Stimulated activated CD8-positive, alpha-beta memory T cell treated with anti-CD3 and anti-CD28 coated beads, Interleukin-12 subunit alpha, Interleukin-12 subunit beta, amount 100 ng/mL, for 24 hours (primary cell): ENCODE data around the gene RAD18.

Experiments used
- DNase-seq: peaks from one replicate; pipeline ENCODE4 v3.0.0-alpha.2; 2020; ENCODE audit errors: extremely low read depth

The RAD18 gene

GRCh38 chr3:8865697-8866096, 97.6 kb downstream of the RAD18 start:
- DNase-seq, result no peak

- DNase-seq, result no peak
Observed at GRCh38 chr3:8864402-8865350, 98.6 kb downstream of the RAD18 start.

GRCh38 chr3:8863891-8864290, 99.4 kb downstream of the RAD18 start:
- DNase-seq, result no peak

GRCh38 chr3:8857720-8858367, 105.4 kb downstream of the RAD18 start:
- DNase-seq, result no peak

- no peak for DNase-seq
Observed at GRCh38 chr3:8856721-8857120, 106.6 kb downstream of the RAD18 start.

- no peak for DNase-seq
Observed at GRCh38 chr3:8856071-8856470, 107.2 kb downstream of the RAD18 start.

GRCh38 chr3:8854656-8855055, 108.6 kb downstream of the RAD18 start:
- no peak for DNase-seq

GRCh38 chr3:8853081-8853480, 110.2 kb downstream of the RAD18 start:
- no peak for DNase-seq

GRCh38 chr3:8852511-8852910, 110.8 kb downstream of the RAD18 start:
- DNase-seq, result no peak

GRCh38 chr3:8851703-8852102, 111.6 kb downstream of the RAD18 start:
- no peak for DNase-seq

GRCh38 chr3:8848696-8849131, 114.6 kb downstream of the RAD18 start:
- no peak for DNase-seq

- DNase-seq, result no peak
Observed at GRCh38 chr3:8847317-8847716, 116.0 kb downstream of the RAD18 start.

GRCh38 chr3:8846176-8846575, 117.1 kb downstream of the RAD18 start:
- no peak for DNase-seq

GRCh38 chr3:8845641-8846040, 117.6 kb downstream of the RAD18 start:
- DNase-seq, result no peak

- no peak for DNase-seq
Observed at GRCh38 chr3:8843347-8843746, 119.9 kb downstream of the RAD18 start.

- no peak for DNase-seq
Observed at GRCh38 chr3:8842293-8842692, 121.0 kb downstream of the RAD18 start.

GRCh38 chr3:8841472-8841871, 121.8 kb downstream of the RAD18 start:
- DNase-seq, result no peak

- DNase-seq, result no peak
Observed at GRCh38 chr3:8840556-8840955, 122.7 kb downstream of the RAD18 start.

- no peak for DNase-seq
Observed at GRCh38 chr3:8839607-8840325, 123.5 kb downstream of the RAD18 start.

GRCh38 chr3:8838765-8839423, 124.4 kb downstream of the RAD18 start:
- no peak for DNase-seq

- DNase-seq, result no peak
Observed at GRCh38 chr3:8838234-8838633, 125.0 kb downstream of the RAD18 start.

GRCh38 chr3:8837162-8837561, 126.1 kb downstream of the RAD18 start:
- DNase-seq, result no peak
